GM21528 (cell line): ENCODE measurements around the gene MID2.
"Not testable (repeated sequence)": the region's sequence is repeated elsewhere in the genome, so short reads cannot be mapped to it uniquely, and the experiment has no call there.

Experiments
- ATAC-seq: cut with Tn5 transposase; IDR thresholded peaks from one replicate; pipeline ENCODE4 v1.9.1; 2021; ENCODE audit warnings: mild to moderate bottlenecking, moderate library complexity; ENCODE audit not compliant: unreplicated experiment, low FRiP score

The MID2 gene

DNA sequence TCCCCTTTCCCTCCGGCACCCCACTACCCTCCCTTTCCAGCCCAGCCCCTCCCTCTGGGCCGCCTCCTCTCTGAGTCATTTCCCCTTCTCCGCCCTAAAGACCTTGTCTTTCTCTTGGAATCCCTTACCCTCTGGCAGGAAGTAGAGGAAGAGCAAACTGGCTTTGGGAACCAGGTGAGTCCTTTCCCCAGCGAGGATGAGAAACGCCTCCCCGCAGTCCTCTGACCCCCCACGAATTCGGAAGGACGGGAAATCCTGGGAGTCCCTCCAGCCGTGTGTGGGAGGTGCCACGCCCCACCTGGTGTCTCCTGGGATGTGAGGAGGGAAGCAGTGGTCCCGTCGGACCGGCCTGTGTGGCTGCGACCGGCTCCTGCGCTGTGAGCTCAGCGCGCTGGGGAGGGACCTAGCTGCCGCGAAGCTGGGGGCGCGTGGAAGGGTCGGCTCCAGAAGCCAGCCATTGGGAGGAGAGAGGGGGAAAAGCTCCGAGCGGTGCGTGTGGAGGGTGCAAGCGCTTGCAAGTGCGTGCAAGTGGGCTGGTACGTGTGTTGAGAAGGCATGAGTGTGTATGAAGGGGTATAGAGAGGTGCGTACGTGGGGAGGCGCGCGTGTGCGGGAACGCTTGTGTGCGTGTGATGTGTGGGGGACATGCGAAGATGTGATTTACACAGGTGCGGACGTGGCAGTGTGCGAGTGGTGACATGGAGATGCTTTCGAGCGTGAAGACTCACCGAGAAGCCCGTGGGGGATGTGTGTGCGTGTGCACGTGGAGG, 110.2 kb downstream of the MID2 start:
- no peak for ATAC-seq

DNA sequence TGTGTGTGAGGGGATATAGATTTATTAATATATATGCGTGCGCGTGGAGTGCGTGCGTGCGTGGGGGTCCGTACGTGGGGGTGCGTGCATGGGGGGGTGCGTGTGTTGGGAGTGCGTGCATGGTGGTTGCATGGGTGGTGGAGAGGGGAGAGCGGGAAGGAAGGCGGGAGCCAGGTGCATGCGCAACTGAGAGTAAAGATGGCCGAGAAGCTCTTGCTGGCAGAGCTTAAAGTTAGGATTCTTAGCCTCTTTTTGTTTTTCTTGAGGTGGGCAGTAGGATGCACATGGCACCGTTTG, 110.7 kb downstream of the MID2 start:
- ATAC-seq: no peak

- no peak for ATAC-seq
These were observed 114.4 kb downstream of the MID2 start for GRCh38 chrX:107940095-107940494.

- not testable (repeated sequence) for ATAC-seq
These were observed 129.7 kb downstream of the MID2 start for GRCh38 chrX:107955337-107955736.

- ATAC-seq: no peak
These were observed 143.0 kb downstream of the MID2 start for GRCh38 chrX:107968623-107969022.

- no peak for ATAC-seq
These were observed 144.4 kb downstream of the MID2 start for GRCh38 chrX:107970073-107970472.

- no peak for ATAC-seq
These were observed 146.0 kb downstream of the MID2 start for GRCh38 chrX:107971636-107972035.
